B cell (primary cell): ENCODE data around the gene EGF. TPM values are rescaled to one million over a fixed set of nuclear protein-coding genes. Genes with fewer than 3 reads are reported as not detected.

Experiments
- ATAC-seq: fragments of 200-7000 bp; cut with Tn5 transposase; one replicate; pipeline ENCODE4 v1.10.0; 2021; ENCODE audit warnings: low read depth, mild to moderate bottlenecking, moderate number of reproducible peaks, moderate library complexity
- CTCF ChIA-PET: fragments of 350-600 bp; sonication (Branson Sonifier 250); formaldehyde crosslinking; loops from one replicate; lab custom pipeline; 2021; ENCODE audit warnings: antibody characterized with exemption, inconsistent platforms; lab: Charles Lee
- POLR2A ChIA-PET: fragments of 350-600 bp; sonication (Branson Sonifier 250); formaldehyde crosslinking; loops from one replicate; lab custom pipeline; 2021; ENCODE audit warnings: antibody characterized with exemption; lab: Charles Lee
- DNase-seq: peaks from one replicate; pipeline ENCODE4 v3.0.0; 2013
- H2AFZ ChIP-seq: 2 replicates; pipeline ENCODE4 v1.6.1; 2012; ENCODE audit warnings: mild to moderate bottlenecking, low read depth, low read length; ENCODE audit not compliant: insufficient read depth, poor library complexity, severe bottlenecking
- H3K27ac ChIP-seq, 2 donors: 1 replicate in 1 of 2; 2 replicates in 1 of 2; pipeline ENCODE4 v1.5.1; 2012 to 2013; ENCODE audit warnings: low read length in 2 of 2, mild to moderate bottlenecking in 2 of 2, moderate library complexity in 1 of 2
- H3K27me3 ChIP-seq, 4 experiments: fragments of 200-600 bp in 1 of 4; sonication (generic) in 1 of 4; replicated peaks in 1 of 4; 1 replicate in 2 of 4; 2 replicates in 2 of 4; pipeline versions ENCODE4 v1.6.1 to v1.7.0; 2013 to 2016; ENCODE audit warnings: low read length in 3 of 4, mild to moderate bottlenecking in 2 of 4, mixed read lengths in 1 of 4, moderate library complexity in 1 of 4; ENCODE audit not compliant: insufficient read depth in 4 of 4, control insufficient read depth in 3 of 4; ENCODE audit errors: control extremely low read depth in 1 of 4
- H3K36me3 ChIP-seq, 2 experiments: replicated peaks in 1 of 2; 1 replicate in 1 of 2; 2 replicates in 1 of 2; pipeline versions ENCODE4 v1.6.1 to v1.7.1; 2013; ENCODE audit warnings: low read length in 1 of 2; ENCODE audit not compliant: insufficient read depth in 2 of 2, control insufficient read depth in 1 of 2; ENCODE audit errors: control extremely low read depth in 1 of 2, extremely low read depth in 1 of 2
- H3K4me1 ChIP-seq, 2 donors: fragments of 200-600 bp in 1 of 2; sonication (generic) in 1 of 2; 1 replicate in 1 of 2; 2 replicates in 1 of 2; pipeline versions ENCODE4 v1.5.1 to v1.6.1; 2013 to 2017; ENCODE audit warnings: low read length in 2 of 2; ENCODE audit not compliant: control insufficient read depth in 2 of 2, insufficient read depth in 2 of 2
- H3K4me2 ChIP-seq: replicated peaks from 2 replicates; pipeline ENCODE3; 2012; ENCODE audit warnings: mild to moderate bottlenecking, low read depth, low read length; ENCODE audit not compliant: poor library complexity, severe bottlenecking
- H3K4me3 ChIP-seq, 5 experiments: fragments of 200-600 bp in 1 of 5; sonication (generic) in 1 of 5; 1 replicate in 3 of 5; 2 replicates in 2 of 5; pipeline versions ENCODE4 v1.5.1 to v1.7.0; 2011 to 2016; ENCODE audit warnings: low read length in 4 of 5, mild to moderate bottlenecking in 4 of 5, low read depth in 2 of 5, control low read depth in 1 of 5, moderate library complexity in 1 of 5; ENCODE audit not compliant: insufficient read depth in 1 of 5; ENCODE audit errors: control extremely low read depth in 1 of 5, extremely low read depth in 1 of 5
- H3K79me2 ChIP-seq: fragments of 200-600 bp; sonication (generic); one replicate; pipeline ENCODE4 v1.6.0; 2016; ENCODE audit warnings: low read length; ENCODE audit not compliant: control insufficient read depth, insufficient read depth
- H3K9ac ChIP-seq: fragments of 200-600 bp; sonication (generic); 2 replicates; pipeline ENCODE4 v1.6.1; 2017; ENCODE audit warnings: mild to moderate bottlenecking, low read length, moderate library complexity
- H3K9me3 ChIP-seq, 3 donors: one replicate each; pipeline versions ENCODE4 v1.6.1 to v1.7.1; 2013; ENCODE audit warnings: low read length in 2 of 3; ENCODE audit not compliant: control insufficient read depth in 2 of 3, insufficient read depth in 1 of 3; ENCODE audit errors: control extremely low read depth in 1 of 3
- H4K20me1 ChIP-seq: 2 replicates; pipeline ENCODE4 v1.6.0; 2012; ENCODE audit warnings: mild to moderate bottlenecking, low read length; ENCODE audit not compliant: insufficient read depth, control insufficient read depth, poor library complexity, severe bottlenecking
- H3K27ac Mint-ChIP-seq: one replicate; pipeline ENCODE4 v1.8.0; 2021; ENCODE audit warnings: mixed read lengths
- H3K27me3 Mint-ChIP-seq: one replicate; pipeline ENCODE4 v1.8.0; 2021; ENCODE audit warnings: mixed read lengths
- H3K4me1 Mint-ChIP-seq: one replicate; pipeline ENCODE4 v1.8.0; 2021; ENCODE audit warnings: mixed read lengths
- H3K4me3 Mint-ChIP-seq: one replicate; pipeline ENCODE4 v1.8.0; 2021; ENCODE audit warnings: mixed read lengths
- H3K9me3 Mint-ChIP-seq: one replicate; pipeline ENCODE4 v1.8.0; 2022; ENCODE audit warnings: mixed read lengths; ENCODE audit not compliant: insufficient read depth
- EZH2 ChIP-seq: IDR thresholded peaks from 2 replicates; pipeline ENCODE4 v1.6.1; 2012; ENCODE audit warnings: borderline replicate concordance, low read depth, mild to moderate bottlenecking, moderate library complexity, low read length; ENCODE audit not compliant: insufficient read depth, poor library complexity, severe bottlenecking
- WGBS: methylation state at CpG from one replicate; pipeline ENCODE4 v1.1.5; 2013; ENCODE audit warnings: missing lambda C conversion rate; ENCODE audit not compliant: insufficient coverage; 5-methylcytosine and 5-hydroxymethylcytosine counted together
- intact Hi-C: fragments of 100-400 bp; cut with micrococcal nuclease; formaldehyde crosslinking; loops from one replicate; pipeline ENCODE4 v1.10.0; 2022
- polyA plus RNA-seq: library from polyadenylated mRNA; depleted of rRNA; stranded (reverse); fragments of >200 nt; gene quantifications from 2 replicates; pipeline ENCODE4 v1.2.3, GENCODE V29; 2012
- total RNA-seq, 2 donors: library from RNA; stranded (reverse); fragments of 120-200 nt in 1 of 2; gene quantifications; 1 replicate in 1 of 2; 2 replicates in 1 of 2; pipeline versions ENCODE4 v1.2.3 to v1.2.4, GENCODE V29; 2013 to 2022
- TF ChIP-seq, protein P1 (sequence below): fragments of 200-600 bp; IDR thresholded peaks from one replicate; pipeline ENCODE4 v1.8.0; 2022; ENCODE audit warnings: antibody characterized with exemption, mild to moderate bottlenecking

EGF gene
- total and polyA plus RNA-seq, 2 donors (not counting 1 experiment from before 2014, with no cell fraction given), result not detected

DNA sequence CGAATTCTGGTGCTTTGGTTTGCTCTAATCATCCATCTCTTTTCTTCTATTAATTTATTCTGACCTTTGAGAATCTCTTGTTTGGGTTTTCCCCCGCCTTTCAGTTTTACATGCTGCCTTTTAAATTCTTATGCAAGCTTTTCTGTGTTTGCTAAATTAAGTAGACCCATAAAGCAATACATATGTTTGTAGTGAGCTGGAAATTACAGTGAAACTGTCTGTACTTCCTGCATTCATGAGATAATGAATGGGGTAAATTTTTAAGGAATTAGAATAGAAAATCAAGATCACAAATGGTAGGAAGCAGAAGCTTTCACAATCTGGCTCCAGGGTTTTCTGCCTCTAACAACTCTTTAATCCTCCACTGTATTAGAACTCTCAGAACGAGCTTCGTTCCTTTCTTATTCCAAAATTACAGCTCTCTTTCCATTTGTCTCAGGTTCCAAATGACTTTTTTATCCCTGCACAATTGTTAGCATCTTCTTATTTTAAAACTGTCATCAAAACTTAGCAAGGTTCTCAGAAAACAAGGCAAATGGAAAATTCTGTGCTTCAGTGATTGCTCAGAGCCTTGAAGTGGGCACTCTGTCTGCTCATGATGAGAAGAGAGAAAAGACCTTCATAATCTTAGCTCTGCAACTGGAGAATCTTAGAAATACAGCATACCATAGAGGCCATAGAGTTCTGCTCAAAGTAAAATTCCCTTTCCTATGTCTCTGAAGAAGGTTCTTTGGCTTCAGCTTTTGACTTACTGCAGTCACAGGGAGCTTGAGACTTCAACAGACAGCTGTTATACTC, 108.2 kb downstream of the EGF start:
- Mint-ChIP-seq H3K4me1 (no peaks in the 10 kb centered on the region), H3K4me3 (no peak overlapping the region), H3K9me3 (peaks cover 5% of the 10 kb centered on the region), H3K27me3 (peaks cover 7% of the 10 kb centered on the region), H3K27ac (no peak overlapping the region)
- Histone ChIP-seq H3K36me3 (no peaks in the 10 kb centered on the region), H3K4me2 (no peak overlapping the region), H4K20me1 (no peaks in the 10 kb centered on the region), H3K4me1 (no peaks in the 10 kb centered on the region), H3K9me3 (peaks cover 0 to 6% (median 0%) of the 10 kb centered on the region in 3 donors), H3K4me3 (no peak overlapping the region), H3K27me3 (peaks cover 0 to 2% (median 0%) of the 10 kb centered on the region in 4 experiments), H2AFZ (no peak overlapping the region), H3K79me2 (no peaks in the 10 kb centered on the region), H3K9ac (no peak overlapping the region), H3K27ac (no peak overlapping the region)
- POLR2A ChIA-PET, result no interaction called here
- DNase-seq (no peak), ATAC-seq (no peak)
- no peak for TF ChIP-seq EZH2
- TF ChIP-seq, protein P1, sequence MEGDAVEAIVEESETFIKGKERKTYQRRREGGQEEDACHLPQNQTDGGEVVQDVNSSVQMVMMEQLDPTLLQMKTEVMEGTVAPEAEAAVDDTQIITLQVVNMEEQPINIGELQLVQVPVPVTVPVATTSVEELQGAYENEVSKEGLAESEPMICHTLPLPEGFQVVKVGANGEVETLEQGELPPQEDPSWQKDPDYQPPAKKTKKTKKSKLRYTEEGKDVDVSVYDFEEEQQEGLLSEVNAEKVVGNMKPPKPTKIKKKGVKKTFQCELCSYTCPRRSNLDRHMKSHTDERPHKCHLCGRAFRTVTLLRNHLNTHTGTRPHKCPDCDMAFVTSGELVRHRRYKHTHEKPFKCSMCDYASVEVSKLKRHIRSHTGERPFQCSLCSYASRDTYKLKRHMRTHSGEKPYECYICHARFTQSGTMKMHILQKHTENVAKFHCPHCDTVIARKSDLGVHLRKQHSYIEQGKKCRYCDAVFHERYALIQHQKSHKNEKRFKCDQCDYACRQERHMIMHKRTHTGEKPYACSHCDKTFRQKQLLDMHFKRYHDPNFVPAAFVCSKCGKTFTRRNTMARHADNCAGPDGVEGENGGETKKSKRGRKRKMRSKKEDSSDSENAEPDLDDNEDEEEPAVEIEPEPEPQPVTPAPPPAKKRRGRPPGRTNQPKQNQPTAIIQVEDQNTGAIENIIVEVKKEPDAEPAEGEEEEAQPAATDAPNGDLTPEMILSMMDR, result no peak
- intact Hi-C loops, result no loop called here
- WGBS, result 60% methylated on average over 1 of the region's 4 CpGs
- CTCF ChIA-PET, result interaction anchor here (0.8 to 1.5 kb wide), 5 partner anchors 15 to 496 kb away, joined by 3 to 4 read pairs (median 3); no protein-coding TSS in a partner anchor

DNA sequence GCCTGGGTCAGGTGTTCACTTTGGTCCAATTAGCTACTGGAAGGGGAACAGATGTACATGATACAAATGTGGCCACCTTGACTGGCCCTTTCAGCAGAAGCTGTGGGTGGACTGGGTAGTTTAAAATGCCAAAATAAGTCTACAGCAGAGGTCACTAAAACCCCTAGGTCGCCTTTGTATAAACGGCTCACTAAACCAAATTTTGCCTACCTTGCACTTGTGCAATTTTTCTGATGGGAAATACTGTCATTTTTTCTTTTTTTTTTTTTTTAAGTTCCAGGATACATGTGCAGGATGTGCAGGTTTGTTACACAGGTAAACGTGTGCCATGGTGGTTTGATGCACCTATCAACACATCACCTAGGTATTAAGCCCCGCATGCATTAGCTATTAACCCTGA, 109.8 kb downstream of the EGF start:
- no peak for ATAC-seq
- H3K36me3 ChIP-seq, result no peaks in the 10 kb centered on the region
- ChIA-PET CTCF (interaction anchor here (0.7 to 1.3 kb wide), 2 partner anchors 13 to 26 kb away, joined by 3 to 4 read pairs; no protein-coding TSS in a partner anchor), POLR2A (no interaction called here)
- H2AFZ ChIP-seq, result no peak overlapping the region
- no peak overlapping the region for H3K9ac ChIP-seq
- DNase-seq, result no peak
- H3K9me3 ChIP-seq, result no peaks in the 10 kb centered on the region
- Mint-ChIP-seq H3K27me3 (peaks cover 8% of the 10 kb centered on the region), H3K4me3 (no peak overlapping the region), H3K4me1 (no peaks in the 10 kb centered on the region), H3K27ac (no peak overlapping the region), H3K9me3 (no peaks in the 10 kb centered on the region)
- H3K4me1 ChIP-seq, result no peaks in the 10 kb centered on the region
- intact Hi-C loops, result no loop called here
- no peak overlapping the region for H3K27ac ChIP-seq
- H4K20me1 ChIP-seq, result no peaks in the 10 kb centered on the region
- H3K4me3 ChIP-seq, result no peak overlapping the region
- TF ChIP-seq, protein P1, result no peak
- H3K79me2 ChIP-seq, result no peaks in the 10 kb centered on the region
- no peak overlapping the region for H3K4me2 ChIP-seq
- no CpG with 5 or more reads among the region's 4 CpGs for WGBS
- peaks cover 0 to 2% (median 0%) of the 10 kb centered on the region in 4 experiments for H3K27me3 ChIP-seq
